GM23338 (cell line): ENCODE results near the gene CACNA1G. TPM values are rescaled to one million over a fixed set of nuclear protein-coding genes. Genes with fewer than 3 reads are reported as not detected.

Source experiments
- ATAC-seq: fragments of 200-7000 bp; cut with Tn5 transposase; 3 replicates; pipeline ENCODE4 v1.9.1; 2020
- DNase-seq: peaks from one replicate; pipeline ENCODE4 v3.0.0-alpha.2; 2015; ENCODE audit warnings: low spot score
- H2AFZ ChIP-seq: fragments of 200-600 bp; sonication (generic); 2 replicates; pipeline ENCODE4 v1.8.0; 2016; ENCODE audit warnings: antibody characterized with exemption, mild to moderate bottlenecking, moderate library complexity
- H3F3A ChIP-seq: fragments of 200-600 bp; sonication (generic); replicated peaks from 2 replicates; pipeline ENCODE4 v1.8.0; 2017; ENCODE audit warnings: antibody characterized with exemption, mixed run types, low read depth
- H3K27ac ChIP-seq: fragments of 200-600 bp; sonication (generic); 2 replicates; pipeline ENCODE4 v1.6.1; 2016; ENCODE audit warnings: low read depth
- H3K27me3 ChIP-seq: fragments of 200-600 bp; sonication (generic); 2 replicates; pipeline ENCODE4 v1.8.0; 2016; ENCODE audit warnings: mild to moderate bottlenecking, mixed run types, moderate library complexity; ENCODE audit not compliant: insufficient read depth
- H3K36me3 ChIP-seq: fragments of 200-600 bp; sonication (generic); 2 replicates; pipeline ENCODE4 v1.8.0; 2016; ENCODE audit warnings: mild to moderate bottlenecking; ENCODE audit not compliant: insufficient read depth
- H3K4me1 ChIP-seq: fragments of 200-600 bp; sonication (generic); 2 replicates; pipeline ENCODE4 v1.8.0; 2016; ENCODE audit warnings: mild to moderate bottlenecking, moderate library complexity; ENCODE audit not compliant: insufficient read depth
- H3K4me2 ChIP-seq: fragments of 200-600 bp; sonication (generic); 2 replicates; pipeline ENCODE4 v1.7.1; 2017; ENCODE audit warnings: mixed run types
- H3K4me3 ChIP-seq: fragments of 200-600 bp; sonication (generic); 2 replicates; pipeline ENCODE4 v1.6.1; 2016; ENCODE audit warnings: mixed run types
- H3K79me2 ChIP-seq: fragments of 200-600 bp; sonication (generic); replicated peaks from 2 replicates; pipeline ENCODE4 v1.8.0; 2017; ENCODE audit warnings: mild to moderate bottlenecking; ENCODE audit not compliant: insufficient read depth
- H3K9me2 ChIP-seq: fragments of 200-600 bp; sonication (generic); 2 replicates; pipeline ENCODE4 v1.8.0; 2017; ENCODE audit not compliant: insufficient read depth
- H4K20me1 ChIP-seq: fragments of 200-600 bp; sonication (generic); replicated peaks from 2 replicates; pipeline ENCODE4 v1.8.0; 2017; ENCODE audit warnings: mild to moderate bottlenecking; ENCODE audit not compliant: insufficient read depth
- H3K27ac Mint-ChIP-seq: 2 replicates; pipeline ENCODE4 v1.8.0; 2020; ENCODE audit warnings: inconsistent platforms, mild to moderate bottlenecking, moderate library complexity, mixed read lengths
- H3K27me3 Mint-ChIP-seq: 3 replicates; pipeline ENCODE4 v1.8.0; 2022; ENCODE audit warnings: low read depth, mild to moderate bottlenecking, moderate library complexity, mixed read lengths, inconsistent platforms; ENCODE audit not compliant: insufficient read depth, poor library complexity
- H3K36me3 Mint-ChIP-seq: 3 replicates; pipeline ENCODE4 v1.8.0; 2021; ENCODE audit warnings: low read depth, mild to moderate bottlenecking, inconsistent platforms, moderate library complexity, mixed read lengths
- H3K4me1 Mint-ChIP-seq: 3 replicates; pipeline ENCODE4 v1.8.0; 2020; ENCODE audit warnings: mild to moderate bottlenecking, inconsistent platforms, mixed read lengths
- H3K4me3 Mint-ChIP-seq: 3 replicates; pipeline ENCODE4 v1.8.0; 2021; ENCODE audit warnings: moderate library complexity, mild to moderate bottlenecking, inconsistent platforms, mixed read lengths
- H3K9me3 Mint-ChIP-seq: 3 replicates; pipeline ENCODE4 v1.8.0; 2020; ENCODE audit warnings: moderate library complexity, mild to moderate bottlenecking, inconsistent platforms, mixed read lengths
- CREB1 ChIP-seq: fragments of 250-450 bp; sonication (Bioruptor Pico); IDR thresholded peaks from 2 replicates; pipeline ENCODE4 v1.5.0; 2020; ENCODE audit warnings: low read depth, mild to moderate bottlenecking, moderate library complexity
- CTCF ChIP-seq, 2 experiments: fragments of 200-600 bp in 1 of 2; sonication (generic) in 1 of 2; conservative IDR thresholded peaks; 2 replicates each; pipeline versions ENCODE4 v1.5.1 to v1.6.1; 2016 to 2017; ENCODE audit warnings: antibody characterized with exemption in 2 of 2, low read depth in 2 of 2, mild to moderate bottlenecking in 2 of 2, moderate library complexity in 1 of 2
- EZH2 ChIP-seq: fragments of 200-600 bp; sonication (generic); IDR thresholded peaks from one replicate; pipeline ENCODE4 v1.8.0; 2017; ENCODE audit warnings: antibody characterized with exemption, mild to moderate bottlenecking, low read depth; ENCODE audit not compliant: unreplicated experiment
- EZH2phosphoT487 ChIP-seq: fragments of 200-600 bp; sonication (generic); IDR thresholded peaks from one replicate; pipeline ENCODE4 v1.8.1; 2018; ENCODE audit warnings: antibody characterized with exemption; ENCODE audit not compliant: unreplicated experiment
- JUNB ChIP-seq: IDR thresholded peaks from one replicate; pipeline ENCODE4 v1.6.1; 2016; ENCODE audit warnings: antibody characterized with exemption; ENCODE audit not compliant: unreplicated experiment
- NANOG ChIP-seq: IDR thresholded peaks from 2 replicates; pipeline ENCODE4 v1.6.1; 2016; ENCODE audit warnings: antibody characterized with exemption, borderline replicate concordance
- POLR2AphosphoS5 ChIP-seq: IDR thresholded peaks from 2 replicates; pipeline ENCODE4 v1.6.1; 2016; ENCODE audit warnings: antibody characterized with exemption, low read depth
- REST ChIP-seq: IDR thresholded peaks from one replicate; pipeline ENCODE4 v1.6.1; 2018; ENCODE audit warnings: antibody characterized with exemption; ENCODE audit not compliant: unreplicated experiment
- STAT1 ChIP-seq: IDR thresholded peaks from one replicate; pipeline ENCODE4 v1.6.1; 2016; ENCODE audit warnings: antibody characterized with exemption; ENCODE audit not compliant: unreplicated experiment
- ZNF114 ChIP-seq: fragments of 250-450 bp; sonication (Bioruptor Pico); IDR thresholded peaks from 2 replicates; pipeline ENCODE4 v1.5.0; 2020; ENCODE audit warnings: mild to moderate bottlenecking, moderate library complexity
- ZNF331 ChIP-seq: fragments of 250-450 bp; sonication (Bioruptor Pico); IDR thresholded peaks from 2 replicates; pipeline ENCODE4 v1.5.0; 2020; ENCODE audit warnings: low read depth, mild to moderate bottlenecking, moderate library complexity
- ZNF462 ChIP-seq: fragments of 250-450 bp; sonication (Bioruptor Pico); IDR thresholded peaks from 2 replicates; pipeline ENCODE4 v1.5.0; 2020; ENCODE audit warnings: mild to moderate bottlenecking, moderate library complexity
- polyA plus RNA-seq: library from polyadenylated mRNA; unstranded; fragments of >200 nt; fragmentation: Nextera tagmentation; extraction: Ambion mirVana; gene quantifications from 2 replicates; pipeline ENCODE4 v1.2.1, GENCODE V29; 2016
- total RNA-seq: library from RNA; depleted of rRNA; stranded (reverse); fragments of >200 nt; shearing (Covaris generic); gene quantifications from 2 replicates; pipeline ENCODE4 v1.2.3, GENCODE V29; 2014

Gene CACNA1G
- total and polyA plus RNA-seq, 2 experiments from 2014 or later: 1.4 to 5.1 TPM

GRCh38 chr17:50668838-50669581, 108.5 kb downstream of the CACNA1G start (continued):
- no peak for TF ChIP-seq ZNF462
- no peak for TF ChIP-seq POLR2AphosphoS5
- no peak for TF ChIP-seq NANOG
- no peak for TF ChIP-seq STAT1
- TF ChIP-seq ZNF114 (CRISPR knock-in tag): no peak
- TF ChIP-seq JUNB: no peak

- Histone ChIP-seq H3K27me3 (no peaks in the 10 kb centered on the region), H3K9me2 (no peaks in the 10 kb centered on the region), H4K20me1 (no peaks in the 10 kb centered on the region), H3K4me3 (no peak overlapping the region), H3F3A (no peaks in the 10 kb centered on the region), H3K36me3 (no peaks in the 10 kb centered on the region), H2AFZ (no peak overlapping the region), H3K4me2 (no peak overlapping the region), H3K27ac (no peak overlapping the region), H3K4me1 (no peaks in the 10 kb centered on the region), H3K79me2 (no peaks in the 10 kb centered on the region)
- Mint-ChIP-seq H3K27ac (no peak overlapping the region), H3K9me3 (no peaks in the 10 kb centered on the region), H3K4me3 (no peak overlapping the region), H3K4me1 (peaks cover 15% of the 10 kb centered on the region), H3K27me3 (peaks cover 11% of the 10 kb centered on the region), H3K36me3 (no peaks in the 10 kb centered on the region)
- ATAC-seq: no peak
- no peak for DNase-seq
- TF ChIP-seq EZH2phosphoT487 (no peak), ZNF114 (CRISPR knock-in tag) (no peak), CREB1 (no peak), JUNB (no peak), POLR2AphosphoS5 (no peak), STAT1 (no peak), NANOG (no peak), EZH2 (no peak), REST (no peak), CTCF (conservative IDR thresholded peaks at IDR 0.05; ENCODE audit: low read depth in 2 of 2) (no peak), ZNF331 (CRISPR knock-in tag) (no peak)
These were observed 111.6 kb downstream of the CACNA1G start for GRCh38 chr17:50672071-50672470.
